H9 (cell line): ENCODE measurements around the gene SFMBT2. TPM values are rescaled to one million over a fixed set of nuclear protein-coding genes. Genes with fewer than 3 reads are reported as not detected.

Experiments used
- DNase-seq: peaks from one replicate; pipeline ENCODE4 v3.0.0-alpha.2; 2017
- H2AFZ ChIP-seq: one replicate; pipeline ENCODE4 v1.6.1; 2013; ENCODE audit warnings: mild to moderate bottlenecking, low read length, control low read depth, moderate library complexity
- H2AK5ac ChIP-seq: 2 replicates; pipeline ENCODE4 v1.6.1; 2013; ENCODE audit warnings: low read length, control low read depth, mixed read lengths; ENCODE audit not compliant: insufficient read length
- H2BK120ac ChIP-seq: one replicate; pipeline ENCODE4 v1.6.1; 2013; ENCODE audit warnings: low read depth, mild to moderate bottlenecking, low read length, control low read depth, inconsistent platforms; ENCODE audit not compliant: poor library complexity, severe bottlenecking
- H2BK12ac ChIP-seq: 2 replicates; pipeline ENCODE4 v1.6.1; 2013; ENCODE audit warnings: low read length, control low read depth, mixed read lengths, low read depth; ENCODE audit not compliant: insufficient read length
- H2BK15ac ChIP-seq: 2 replicates; pipeline ENCODE4 v1.6.1; 2013; ENCODE audit warnings: low read depth, low read length, control low read depth
- H2BK20ac ChIP-seq: one replicate; pipeline ENCODE4 v1.6.1; 2013; ENCODE audit warnings: low read depth, mild to moderate bottlenecking, low read length, control low read depth, inconsistent platforms; ENCODE audit not compliant: poor library complexity, severe bottlenecking
- H2BK5ac ChIP-seq: 2 replicates; pipeline ENCODE4 v1.6.1; 2013; ENCODE audit warnings: low read length, control low read depth, mixed read lengths; ENCODE audit not compliant: insufficient read length
- H3K14ac ChIP-seq: 2 replicates; pipeline ENCODE4 v1.6.1; 2013; ENCODE audit warnings: low read length, control low read depth; ENCODE audit not compliant: insufficient read depth
- H3K18ac ChIP-seq: 2 replicates; pipeline ENCODE4 v1.6.1; 2013; ENCODE audit warnings: low read depth, mild to moderate bottlenecking, mixed read lengths, low read length, control low read depth; ENCODE audit not compliant: insufficient read length
- H3K23ac ChIP-seq: 2 replicates; pipeline ENCODE4 v1.6.1; 2013; ENCODE audit warnings: low read length, control low read depth, mixed read lengths, low read depth; ENCODE audit not compliant: insufficient read length
- H3K23me2 ChIP-seq: 2 replicates; pipeline ENCODE4 v1.6.1; 2013; ENCODE audit warnings: low read depth, mild to moderate bottlenecking, mixed read lengths, low read length, control low read depth; ENCODE audit not compliant: insufficient read length, poor library complexity, severe bottlenecking
- H3K27ac ChIP-seq: 2 replicates; pipeline ENCODE4 v1.5.1; 2013; ENCODE audit warnings: low read length, control low read depth, mixed read lengths, low read depth; ENCODE audit not compliant: insufficient read length
- H3K27me3 ChIP-seq: 2 replicates; pipeline ENCODE4 v1.6.1; 2013; ENCODE audit warnings: low read length, control low read depth, inconsistent platforms; ENCODE audit not compliant: insufficient read depth
- H3K4ac ChIP-seq: 2 replicates; pipeline ENCODE4 v1.6.1; 2013; ENCODE audit warnings: low read depth, mild to moderate bottlenecking, control low read depth, inconsistent platforms, low read length, moderate library complexity
- H3K4me1 ChIP-seq: 2 replicates; pipeline ENCODE4 v1.6.1; 2013; ENCODE audit warnings: low read length, control low read depth, inconsistent platforms; ENCODE audit not compliant: insufficient read depth
- H3K4me2 ChIP-seq: 2 replicates; pipeline ENCODE4 v1.6.1; 2013; ENCODE audit warnings: low read length, control low read depth, mixed read lengths; ENCODE audit not compliant: insufficient read length, insufficient read depth
- H3K56ac ChIP-seq: 2 replicates; pipeline ENCODE4 v1.6.1; 2013; ENCODE audit warnings: low read depth, mild to moderate bottlenecking, mixed read lengths, low read length, control low read depth; ENCODE audit not compliant: insufficient read length
- H3K79me1 ChIP-seq: 2 replicates; pipeline ENCODE4 v1.6.1; 2013; ENCODE audit warnings: low read depth, mild to moderate bottlenecking, moderate library complexity, low read length, control low read depth, inconsistent platforms; ENCODE audit not compliant: insufficient read depth, poor library complexity, severe bottlenecking
- H3K79me2 ChIP-seq: 2 replicates; pipeline ENCODE4 v1.6.1; 2013; ENCODE audit warnings: low read length, control low read depth, inconsistent platforms; ENCODE audit not compliant: insufficient read depth
- H3K9ac ChIP-seq: 2 replicates; pipeline ENCODE4 v1.6.1; 2013; ENCODE audit warnings: low read length, control low read depth, mixed read lengths; ENCODE audit not compliant: insufficient read length; ENCODE audit errors: extremely low read depth
- H3K9me3 ChIP-seq: one replicate; pipeline ENCODE4 v1.6.1; 2013; ENCODE audit warnings: low read depth, low read length, inconsistent platforms; ENCODE audit not compliant: control insufficient read depth
- H3T11ph ChIP-seq: one replicate; pipeline ENCODE4 v1.6.1; 2013; ENCODE audit warnings: mild to moderate bottlenecking, low read length, control low read depth, inconsistent platforms
- H4K20me1 ChIP-seq: one replicate; pipeline ENCODE4 v1.6.1; 2013; ENCODE audit not compliant: control insufficient read depth, insufficient read length, insufficient read depth
- H4K5ac ChIP-seq: 2 replicates; pipeline ENCODE4 v1.6.1; 2013; ENCODE audit warnings: low read depth, mild to moderate bottlenecking, mixed read lengths, low read length, control low read depth; ENCODE audit not compliant: insufficient read length
- H4K8ac ChIP-seq: replicated peaks from 2 replicates; pipeline ENCODE4 v1.6.1; 2013; ENCODE audit warnings: low read length, control low read depth, mixed read lengths, low read depth; ENCODE audit not compliant: insufficient read length
- H4K91ac ChIP-seq: 2 replicates; pipeline ENCODE4 v1.6.1; 2013; ENCODE audit warnings: low read depth, mild to moderate bottlenecking, moderate library complexity, mixed read lengths, low read length, control low read depth; ENCODE audit not compliant: insufficient read length
- H3K27ac Mint-ChIP-seq, 3 experiments: 2 replicates in 2 of 3; 3 replicates in 1 of 3; pipeline ENCODE4 v1.8.0; 2020 to 2021; ENCODE audit warnings: mixed read lengths in 3 of 3, mild to moderate bottlenecking in 1 of 3, moderate library complexity in 1 of 3
- H3K27me3 Mint-ChIP-seq: 2 replicates; pipeline ENCODE4 v1.8.0; 2021; ENCODE audit warnings: low read depth, mild to moderate bottlenecking, moderate library complexity, mixed read lengths
- H3K36me3 Mint-ChIP-seq, 3 experiments: 2 replicates in 2 of 3; 3 replicates in 1 of 3; pipeline ENCODE4 v1.8.0; 2020 to 2021; ENCODE audit warnings: low read depth in 3 of 3, mixed read lengths in 3 of 3; ENCODE audit not compliant: insufficient read depth in 1 of 3
- H3K4me1 Mint-ChIP-seq, 2 experiments: 2 replicates each; pipeline ENCODE4 v1.8.0; 2020; ENCODE audit warnings: mixed read lengths in 2 of 2
- H3K4me3 Mint-ChIP-seq, 2 experiments: 2 replicates in 1 of 2; 3 replicates in 1 of 2; pipeline ENCODE4 v1.8.0; 2020 to 2021; ENCODE audit warnings: mild to moderate bottlenecking in 2 of 2, mixed read lengths in 2 of 2, moderate library complexity in 1 of 2
- H3K9me3 Mint-ChIP-seq, 2 experiments: 2 replicates in 1 of 2; 3 replicates in 1 of 2; pipeline ENCODE4 v1.8.0; 2020; ENCODE audit warnings: mild to moderate bottlenecking in 2 of 2, mixed read lengths in 2 of 2, moderate library complexity in 1 of 2
- WGBS: extraction: QIAGEN DNeasy Blood & Tissue Kit; methylation state at CpG from one replicate; pipeline ENCODE4 v1.1.7; 2013; ENCODE audit warnings: missing lambda C conversion rate, low lambda C conversion rate, mixed read lengths; ENCODE audit not compliant: insufficient read length; ENCODE audit errors: extremely low coverage; 5-methylcytosine and 5-hydroxymethylcytosine counted together
- total RNA-seq: library from RNA; stranded (reverse); gene quantifications from 2 replicates; pipeline ENCODE4 v1.2.1, GENCODE V29; 2021
- TF ChIP-seq, protein P1 (sequence below): fragments of 200-600 bp; sonication (generic); conservative IDR thresholded peaks from 3 replicates; pipeline ENCODE4 v1.8.0; 2021; ENCODE audit warnings: antibody characterized with exemption, mild to moderate bottlenecking

SFMBT2 gene
- total RNA-seq, 1 experiment from 2014 or later = 5.3 TPM

- no peak overlapping the region for H4K5ac ChIP-seq
- H3K23me2 ChIP-seq = no peaks in the 10 kb centered on the region
- Mint-ChIP-seq H3K9me3 (no peaks in the 10 kb centered on the region), H3K27me3 (no peaks in the 10 kb centered on the region), H3K4me1 (no peaks in the 10 kb centered on the region), H3K27ac (peak overlapping the region in 1 of 3 experiments; percentile 7; a peak in 2 of 7 replicates), H3K36me3 (no peaks in the 10 kb centered on the region; a peak in 1 of 7 replicates), H3K4me3 (no peak overlapping the region)
- H3K14ac ChIP-seq = no peak overlapping the region
- no peak overlapping the region for H2BK12ac ChIP-seq
- H2BK5ac ChIP-seq = no peak overlapping the region
- no peak overlapping the region for H3T11ph ChIP-seq
- H3K79me2 ChIP-seq = no peaks in the 10 kb centered on the region
- no peak for DNase-seq
- no peak overlapping the region for H3K4me2 ChIP-seq
- no peak overlapping the region for H3K27ac ChIP-seq
- no peak overlapping the region for H3K56ac ChIP-seq
- no peak overlapping the region for H4K91ac ChIP-seq
- H3K9ac ChIP-seq = no peak overlapping the region
- no peaks in the 10 kb centered on the region for H3K9me3 ChIP-seq
- H2BK120ac ChIP-seq = no peak overlapping the region
- no peak overlapping the region for H2AK5ac ChIP-seq
- no peak overlapping the region for H4K8ac ChIP-seq
- no peaks in the 10 kb centered on the region for H3K4me1 ChIP-seq
- H3K27me3 ChIP-seq = no peaks in the 10 kb centered on the region
- no peak overlapping the region for H2AFZ ChIP-seq
- no peak overlapping the region for H2BK20ac ChIP-seq
- no peak overlapping the region for H3K23ac ChIP-seq
- TF ChIP-seq, protein P1, sequence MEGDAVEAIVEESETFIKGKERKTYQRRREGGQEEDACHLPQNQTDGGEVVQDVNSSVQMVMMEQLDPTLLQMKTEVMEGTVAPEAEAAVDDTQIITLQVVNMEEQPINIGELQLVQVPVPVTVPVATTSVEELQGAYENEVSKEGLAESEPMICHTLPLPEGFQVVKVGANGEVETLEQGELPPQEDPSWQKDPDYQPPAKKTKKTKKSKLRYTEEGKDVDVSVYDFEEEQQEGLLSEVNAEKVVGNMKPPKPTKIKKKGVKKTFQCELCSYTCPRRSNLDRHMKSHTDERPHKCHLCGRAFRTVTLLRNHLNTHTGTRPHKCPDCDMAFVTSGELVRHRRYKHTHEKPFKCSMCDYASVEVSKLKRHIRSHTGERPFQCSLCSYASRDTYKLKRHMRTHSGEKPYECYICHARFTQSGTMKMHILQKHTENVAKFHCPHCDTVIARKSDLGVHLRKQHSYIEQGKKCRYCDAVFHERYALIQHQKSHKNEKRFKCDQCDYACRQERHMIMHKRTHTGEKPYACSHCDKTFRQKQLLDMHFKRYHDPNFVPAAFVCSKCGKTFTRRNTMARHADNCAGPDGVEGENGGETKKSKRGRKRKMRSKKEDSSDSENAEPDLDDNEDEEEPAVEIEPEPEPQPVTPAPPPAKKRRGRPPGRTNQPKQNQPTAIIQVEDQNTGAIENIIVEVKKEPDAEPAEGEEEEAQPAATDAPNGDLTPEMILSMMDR = no peak
- H3K79me1 ChIP-seq = no peaks in the 10 kb centered on the region
- no peak overlapping the region for H2BK15ac ChIP-seq
- WGBS = no CpG with 5 or more reads among the region's 11 CpGs
- H3K18ac ChIP-seq = no peak overlapping the region
- no peaks in the 10 kb centered on the region for H4K20me1 ChIP-seq
- H3K4ac ChIP-seq = no peak overlapping the region
Measured at GRCh38 chr10:7248585-7249164, 162.2 kb downstream of the SFMBT2 start.
